Smooth muscle cell (in vitro differentiated cells): ENCODE data around the gene FAM171A1. TPM values are rescaled to one million over a fixed set of nuclear protein-coding genes. Genes with fewer than 3 reads are reported as not detected.

Experiments
- DNase-seq: peaks from one replicate; lab custom pipeline; 2025; ENCODE audit not compliant: unreplicated experiment; lab: John Stamatoyannopoulos, UW
- H2AFZ ChIP-seq: fragments of 200-600 bp; sonication (generic); 2 replicates; pipeline ENCODE4 v1.6.0; 2016; ENCODE audit warnings: antibody characterized with exemption, low read depth, mild to moderate bottlenecking
- H3F3A ChIP-seq: fragments of 200-600 bp; sonication (generic); 2 replicates; pipeline ENCODE4 v1.6.0; 2017; ENCODE audit warnings: antibody characterized with exemption, low read depth
- H3K27ac ChIP-seq: fragments of 200-600 bp; sonication (generic); 2 replicates; pipeline ENCODE4 v1.5.1; 2016; ENCODE audit warnings: low read depth, mild to moderate bottlenecking
- H3K27me3 ChIP-seq: fragments of 200-600 bp; sonication (generic); 2 replicates; pipeline ENCODE4 v1.6.1; 2016; ENCODE audit warnings: low read depth, mild to moderate bottlenecking
- H3K36me3 ChIP-seq: fragments of 200-600 bp; sonication (generic); 2 replicates; pipeline ENCODE4 v1.5.1; 2016; ENCODE audit warnings: low read depth
- H3K4me1 ChIP-seq: fragments of 200-600 bp; sonication (generic); 2 replicates; pipeline ENCODE4 v1.5.1; 2016; ENCODE audit warnings: low read depth
- H3K4me2 ChIP-seq: fragments of 200-600 bp; sonication (generic); 2 replicates; pipeline ENCODE4 v1.6.0; 2016; ENCODE audit warnings: mild to moderate bottlenecking
- H3K4me3 ChIP-seq: fragments of 200-600 bp; sonication (generic); 2 replicates; pipeline ENCODE4 v1.5.1; 2016; ENCODE audit warnings: mild to moderate bottlenecking
- H3K79me2 ChIP-seq: fragments of 200-600 bp; sonication (generic); 2 replicates; pipeline ENCODE4 v1.6.0; 2016; ENCODE audit warnings: low read depth, mild to moderate bottlenecking
- H3K9ac ChIP-seq: fragments of 200-600 bp; sonication (generic); 2 replicates; pipeline ENCODE4 v1.6.0; 2016; ENCODE audit warnings: low read depth
- H3K9me3 ChIP-seq: fragments of 200-600 bp; sonication (generic); replicated peaks from 2 replicates; pipeline ENCODE4 v1.5.1; 2016; ENCODE audit warnings: low read depth
- H4K20me1 ChIP-seq: fragments of 200-600 bp; sonication (generic); 2 replicates; pipeline ENCODE4 v1.6.0; 2016; ENCODE audit warnings: low read depth
- WGBS: methylation state at CpG from one replicate; pipeline ENCODE4 v1.1.7; 2016; ENCODE audit warnings: low lambda C conversion rate; 5-methylcytosine and 5-hydroxymethylcytosine counted together
- polyA plus RNA-seq: library from polyadenylated mRNA; unstranded; fragments of >200 nt; fragmentation: Nextera tagmentation; extraction: Ambion mirVana; gene quantifications from 2 replicates; pipeline ENCODE4 v1.2.1, GENCODE V29; 2016
- total RNA-seq: library from RNA; depleted of rRNA; stranded (reverse); fragments of >200 nt; gene quantifications from 2 replicates; pipeline ENCODE4 v1.2.3, GENCODE V29; 2014
- TF ChIP-seq, protein P1 (sequence below): fragments of 200-600 bp; sonication (generic); IDR thresholded peaks from 2 replicates; pipeline ENCODE4 v1.5.1; 2017; ENCODE audit warnings: borderline replicate concordance, mild to moderate bottlenecking, antibody characterized with exemption; ENCODE audit not compliant: insufficient read depth, poor library complexity, severe bottlenecking

The FAM171A1 gene
- total and polyA plus RNA-seq, 2 experiments from 2014 or later: 25.5 to 37.2 TPM

GRCh38 chr10:15196021-15196834, 174.9 kb downstream of the FAM171A1 start:
- no peaks in the 10 kb centered on the region for H3K9me3 ChIP-seq
- WGBS: 83% methylated on average over 12 of the region's 12 CpGs
- no peak overlapping the region for H3K27ac ChIP-seq
- H2AFZ ChIP-seq: no peak overlapping the region
- DNase-seq: no peak
- H3K79me2 ChIP-seq: no peaks in the 10 kb centered on the region
- TF ChIP-seq, protein P1, sequence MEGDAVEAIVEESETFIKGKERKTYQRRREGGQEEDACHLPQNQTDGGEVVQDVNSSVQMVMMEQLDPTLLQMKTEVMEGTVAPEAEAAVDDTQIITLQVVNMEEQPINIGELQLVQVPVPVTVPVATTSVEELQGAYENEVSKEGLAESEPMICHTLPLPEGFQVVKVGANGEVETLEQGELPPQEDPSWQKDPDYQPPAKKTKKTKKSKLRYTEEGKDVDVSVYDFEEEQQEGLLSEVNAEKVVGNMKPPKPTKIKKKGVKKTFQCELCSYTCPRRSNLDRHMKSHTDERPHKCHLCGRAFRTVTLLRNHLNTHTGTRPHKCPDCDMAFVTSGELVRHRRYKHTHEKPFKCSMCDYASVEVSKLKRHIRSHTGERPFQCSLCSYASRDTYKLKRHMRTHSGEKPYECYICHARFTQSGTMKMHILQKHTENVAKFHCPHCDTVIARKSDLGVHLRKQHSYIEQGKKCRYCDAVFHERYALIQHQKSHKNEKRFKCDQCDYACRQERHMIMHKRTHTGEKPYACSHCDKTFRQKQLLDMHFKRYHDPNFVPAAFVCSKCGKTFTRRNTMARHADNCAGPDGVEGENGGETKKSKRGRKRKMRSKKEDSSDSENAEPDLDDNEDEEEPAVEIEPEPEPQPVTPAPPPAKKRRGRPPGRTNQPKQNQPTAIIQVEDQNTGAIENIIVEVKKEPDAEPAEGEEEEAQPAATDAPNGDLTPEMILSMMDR: no peak
- H3K4me3 ChIP-seq: no peak overlapping the region
- no peaks in the 10 kb centered on the region for H3K27me3 ChIP-seq
- H3K4me1 ChIP-seq: peaks cover 3% of the 10 kb centered on the region
- H4K20me1 ChIP-seq: no peaks in the 10 kb centered on the region
- H3K9ac ChIP-seq: no peak overlapping the region
- no peaks in the 10 kb centered on the region for H3F3A ChIP-seq
- H3K4me2 ChIP-seq: no peak overlapping the region
- H3K36me3 ChIP-seq: no peaks in the 10 kb centered on the region

GRCh38 chr10:15189133-15189885, 181.8 kb downstream of the FAM171A1 start:
- no peak overlapping the region for H3K9ac ChIP-seq
- no peak for DNase-seq
- no peak overlapping the region for H3K27ac ChIP-seq
- no peaks in the 10 kb centered on the region for H3K9me3 ChIP-seq
- no peaks in the 10 kb centered on the region for H3K36me3 ChIP-seq
- no peaks in the 10 kb centered on the region for H3F3A ChIP-seq
- WGBS: 98% methylated on average over 11 of the region's 11 CpGs
- H3K27me3 ChIP-seq: no peaks in the 10 kb centered on the region
- no peak overlapping the region for H2AFZ ChIP-seq
- H4K20me1 ChIP-seq: no peaks in the 10 kb centered on the region
- no peaks in the 10 kb centered on the region for H3K79me2 ChIP-seq
- TF ChIP-seq, protein P1: no peak
- no peak overlapping the region for H3K4me3 ChIP-seq
- no peak overlapping the region for H3K4me2 ChIP-seq
- H3K4me1 ChIP-seq: no peaks in the 10 kb centered on the region

DNA sequence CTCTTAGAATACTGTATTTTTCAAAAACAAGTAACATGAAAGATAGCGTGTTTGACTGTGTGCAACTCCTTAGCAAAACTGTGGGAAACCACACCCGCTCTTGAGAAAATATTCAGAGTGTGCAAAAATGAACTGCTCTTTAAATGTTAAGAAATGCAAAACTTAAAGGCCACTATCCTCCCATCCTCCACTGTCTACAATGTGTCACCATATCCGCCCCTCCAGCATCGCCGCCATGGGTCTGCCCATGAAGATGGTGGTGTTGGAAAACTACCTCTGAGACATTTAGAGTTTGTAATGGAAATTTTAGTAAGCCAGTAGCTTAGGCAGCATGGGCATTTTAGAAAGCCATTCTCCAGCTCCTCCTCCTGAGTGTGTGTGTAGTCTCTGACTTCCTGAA, 182.5 kb downstream of the FAM171A1 start:
- Histone ChIP-seq H3K9ac (no peak overlapping the region), H3K4me2 (no peak overlapping the region), H3K4me3 (no peak overlapping the region), H3K27me3 (no peaks in the 10 kb centered on the region), H3F3A (no peaks in the 10 kb centered on the region), H4K20me1 (no peaks in the 10 kb centered on the region), H3K9me3 (no peaks in the 10 kb centered on the region), H3K27ac (no peak overlapping the region), H3K36me3 (no peaks in the 10 kb centered on the region), H3K4me1 (no peaks in the 10 kb centered on the region), H2AFZ (no peak overlapping the region), H3K79me2 (no peaks in the 10 kb centered on the region)
- TF ChIP-seq, protein P1: no peak
- 93% methylated on average over 5 of the region's 5 CpGs for WGBS
- DNase-seq: no peak
